Right atrium auricular region (tissue), 2 donors: Measurements from ENCODE around the gene KRTAP13-1. TPM values are rescaled to one million over a fixed set of nuclear protein-coding genes. Genes with fewer than 3 reads are reported as not detected.

Source experiments
- DNase-seq: peaks from one replicate; pipeline ENCODE4 v3.0.0-alpha.2; 2019; ENCODE audit warnings: low spot score
- H3K27ac ChIP-seq, 2 donors: fragments of 200-600 bp; sonication (generic); 1 replicate in 1 of 2; 2 replicates in 1 of 2; pipeline ENCODE4 v1.5.1; 2016 to 2019
- H3K27me3 ChIP-seq, 2 donors: fragments of 200-600 bp; sonication (generic); one replicate each; pipeline versions ENCODE4 v1.5.1 to v1.6.0; 2017 to 2019
- H3K36me3 ChIP-seq: fragments of 200-600 bp; sonication (generic); one replicate; pipeline ENCODE4 v1.5.1; 2016
- H3K4me1 ChIP-seq, 2 donors: fragments of 200-600 bp; sonication (generic); one replicate each; pipeline versions ENCODE4 v1.5.1 to v1.6.0; 2017 to 2019
- H3K4me3 ChIP-seq, 2 donors: fragments of 200-600 bp; sonication (generic); 1 replicate in 1 of 2; 2 replicates in 1 of 2; pipeline ENCODE4 v1.5.1; 2017 to 2019; ENCODE audit warnings: mild to moderate bottlenecking in 1 of 2, moderate library complexity in 1 of 2
- H3K9me3 ChIP-seq, 2 donors: fragments of 200-600 bp; sonication (generic); one replicate each; pipeline ENCODE4 v1.5.1; 2019
- CTCF ChIP-seq, 2 donors: fragments of 200-600 bp; sonication (generic); IDR thresholded peaks; one replicate each; pipeline ENCODE4 v1.5.1; 2019; ENCODE audit warnings: antibody characterized with exemption in 2 of 2
- total RNA-seq, 2 donors: library from RNA; depleted of rRNA; stranded (reverse); fragments of >200 nt; gene quantifications; one replicate each; pipeline ENCODE4 v1.1.0, GENCODE V29; 2016

KRTAP13-1 gene
- total RNA-seq, 2 donors from 2014 or later: not detected

GRCh38 chr21:30355906-30356305 is 39.9 kb upstream of the KRTAP13-1 start:
- no peak for TF ChIP-seq CTCF (IDR thresholded peaks at IDR 0.05)
- no peak overlapping the region for H3K4me3 ChIP-seq
- DNase-seq: no peak
- no peaks in the 10 kb centered on the region for H3K27me3 ChIP-seq
- H3K9me3 ChIP-seq: no peaks in the 10 kb centered on the region
- H3K36me3 ChIP-seq: no peaks in the 10 kb centered on the region
- H3K27ac ChIP-seq: no peak overlapping the region
- H3K4me1 ChIP-seq: no peaks in the 10 kb centered on the region

- Histone ChIP-seq H3K27ac (no peak within 1 kb of the TSS), H3K9me3 (peaks cover 0 to 8% of the 10 kb centered on the region in 2 donors), H3K27me3 (no peaks in the 10 kb centered on the region), H3K36me3 (no peaks in the 10 kb centered on the region), H3K4me3 (no peak within 1 kb of the TSS), H3K4me1 (no peaks in the 10 kb centered on the region)
- TF ChIP-seq CTCF (IDR thresholded peaks at IDR 0.05): no peak
- DNase-seq: no peak
These were observed 23.6 kb upstream of the KRTAP13-1 start, which contains the start of gene KRTAP13-2 for GRCh38 chr21:30372139-30372770. Gene KRTAP13-2 (minus strand): TSS chr21:30372271. CDS start chr21:30372213, 58 bp downstream.

- Histone ChIP-seq H3K4me1 (no peaks in the 10 kb centered on the region), H3K27me3 (no peaks in the 10 kb centered on the region), H3K36me3 (no peaks in the 10 kb centered on the region), H3K4me3 (no peak overlapping the region), H3K9me3 (no peaks in the 10 kb centered on the region), H3K27ac (no peak overlapping the region)
- no peak for TF ChIP-seq CTCF (IDR thresholded peaks at IDR 0.05)
- no peak for DNase-seq
These were observed 13.6 kb upstream of the KRTAP13-1 start for GRCh38 chr21:30382201-30382600.

GRCh38 chr21:30391492-30392025 is 4.3 kb upstream of the KRTAP13-1 start:
- Histone ChIP-seq H3K27ac (peak overlapping the region in 1 of 2 donors; percentile 16), H3K4me1 (no peaks in the 10 kb centered on the region), H3K4me3 (no peak overlapping the region), H3K36me3 (no peaks in the 10 kb centered on the region), H3K9me3 (peaks cover 0 to 11% of the 10 kb centered on the region in 2 donors), H3K27me3 (no peaks in the 10 kb centered on the region)
- no peak for DNase-seq
- TF ChIP-seq CTCF (IDR thresholded peaks at IDR 0.05): no peak

- Histone ChIP-seq H3K27me3 (no peaks in the 10 kb centered on the region), H3K4me3 (no peak overlapping the region), H3K4me1 (no peaks in the 10 kb centered on the region), H3K27ac (no peak overlapping the region), H3K9me3 (peaks cover 0 to 17% of the 10 kb centered on the region in 2 donors), H3K36me3 (no peaks in the 10 kb centered on the region)
- DNase-seq: no peak
- TF ChIP-seq CTCF (IDR thresholded peaks at IDR 0.05): peak in 1 of 2 donors; percentile 36
These were observed 13.1 kb downstream of the KRTAP13-1 start for GRCh38 chr21:30408782-30409494.
